GM10266 (cell line): ENCODE results near the gene HAUS7.

Experiments
- DNase-seq: peaks from one replicate; pipeline ENCODE4 v3.0.0; 2012; ENCODE audit errors: extremely low spot score
- CTCF ChIP-seq: IDR thresholded peaks from 2 replicates; pipeline ENCODE4 v1.5.1; 2012; ENCODE audit warnings: mild to moderate bottlenecking, low read depth; ENCODE audit not compliant: control insufficient read depth, insufficient read depth; ENCODE audit errors: missing control alignments

Gene HAUS7

GRCh38 chrX:153401133-153401764 is 69.1 kb downstream of the HAUS7 start, which contains the start of gene PNMA6E:
Gene PNMA6E (minus strand): TSS chrX:153401350. CDS start chrX:153398849, 2,501 bp downstream.
- TF ChIP-seq CTCF, result no peak
- no peak for DNase-seq

- TF ChIP-seq CTCF, result peak; percentile 83
- peak; percentile 79 for DNase-seq
Measured at GRCh38 chrX:153400146-153401132, 69.9 kb downstream of the HAUS7 start.

GRCh38 chrX:153398275-153398960 is 72.0 kb downstream of the HAUS7 start:
- no peak for DNase-seq
- no peak for TF ChIP-seq CTCF
